ENCODE measurements around the gene SP6.

Gene SP6

DNA sequence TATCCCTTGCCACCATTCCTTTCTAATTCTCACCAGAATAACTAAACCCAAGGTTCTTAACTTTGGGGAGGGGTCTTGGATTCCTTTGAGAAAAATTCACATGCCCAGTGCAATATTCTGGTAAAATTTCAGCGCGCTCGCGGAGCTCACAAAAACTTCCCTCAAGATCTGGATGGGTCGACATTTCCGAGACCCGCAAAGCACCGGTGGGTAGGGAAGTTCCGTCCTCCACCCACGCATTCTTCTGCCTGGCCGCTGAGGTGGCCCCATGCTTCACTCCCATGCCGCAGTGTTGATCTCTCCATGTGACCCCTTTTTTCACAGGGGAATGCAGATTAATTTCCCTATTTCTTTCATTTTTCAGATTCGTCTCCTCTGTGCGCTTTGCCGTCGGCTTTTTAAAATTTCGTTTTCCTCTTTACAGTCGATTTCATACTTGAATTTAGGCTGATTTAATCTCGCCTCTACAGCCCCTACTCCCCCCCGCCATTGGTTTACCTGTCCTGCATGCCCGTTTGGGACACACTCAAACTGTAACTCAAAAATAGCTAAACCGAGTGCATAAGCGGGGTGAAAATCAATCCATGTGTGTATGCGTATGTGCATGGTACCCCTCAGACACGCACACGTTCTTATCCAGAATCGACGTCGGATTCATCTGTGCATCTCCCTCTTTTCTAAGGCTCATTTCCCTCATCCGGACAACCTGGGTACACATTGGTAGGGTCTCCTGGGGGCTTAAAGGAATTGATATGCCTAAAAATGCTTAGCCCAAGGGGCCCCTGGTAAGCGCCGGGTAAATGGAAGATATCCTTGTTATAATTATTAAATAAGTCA is 1.4 kb upstream of the SP6 start:
- DNase-seq, result no peak

GRCh38 chr17:47851764-47852112 is 775 bp upstream of the SP6 start:
- no peak for DNase-seq

DNA sequence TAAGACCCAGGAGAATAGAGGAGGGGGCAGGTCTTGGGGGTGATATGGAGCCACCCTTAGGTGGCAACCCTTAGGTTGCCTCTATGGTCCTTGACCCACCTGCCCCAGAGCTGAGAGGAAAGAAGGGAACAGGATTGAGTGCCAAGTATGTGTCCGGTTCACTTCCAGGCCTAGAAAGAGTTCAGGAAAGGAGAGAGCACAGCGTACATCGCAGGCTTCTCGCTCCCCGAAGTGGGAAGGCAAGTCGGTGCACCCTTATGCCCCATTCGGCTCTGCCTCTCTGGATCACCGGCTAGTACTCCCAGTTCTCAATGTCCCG is 631 bp downstream of the SP6 start:
- no peak for DNase-seq

- DNase-seq, result no peak
Measured at GRCh38 chr17:47848198-47848513, 2.8 kb downstream of the SP6 start.

DNA sequence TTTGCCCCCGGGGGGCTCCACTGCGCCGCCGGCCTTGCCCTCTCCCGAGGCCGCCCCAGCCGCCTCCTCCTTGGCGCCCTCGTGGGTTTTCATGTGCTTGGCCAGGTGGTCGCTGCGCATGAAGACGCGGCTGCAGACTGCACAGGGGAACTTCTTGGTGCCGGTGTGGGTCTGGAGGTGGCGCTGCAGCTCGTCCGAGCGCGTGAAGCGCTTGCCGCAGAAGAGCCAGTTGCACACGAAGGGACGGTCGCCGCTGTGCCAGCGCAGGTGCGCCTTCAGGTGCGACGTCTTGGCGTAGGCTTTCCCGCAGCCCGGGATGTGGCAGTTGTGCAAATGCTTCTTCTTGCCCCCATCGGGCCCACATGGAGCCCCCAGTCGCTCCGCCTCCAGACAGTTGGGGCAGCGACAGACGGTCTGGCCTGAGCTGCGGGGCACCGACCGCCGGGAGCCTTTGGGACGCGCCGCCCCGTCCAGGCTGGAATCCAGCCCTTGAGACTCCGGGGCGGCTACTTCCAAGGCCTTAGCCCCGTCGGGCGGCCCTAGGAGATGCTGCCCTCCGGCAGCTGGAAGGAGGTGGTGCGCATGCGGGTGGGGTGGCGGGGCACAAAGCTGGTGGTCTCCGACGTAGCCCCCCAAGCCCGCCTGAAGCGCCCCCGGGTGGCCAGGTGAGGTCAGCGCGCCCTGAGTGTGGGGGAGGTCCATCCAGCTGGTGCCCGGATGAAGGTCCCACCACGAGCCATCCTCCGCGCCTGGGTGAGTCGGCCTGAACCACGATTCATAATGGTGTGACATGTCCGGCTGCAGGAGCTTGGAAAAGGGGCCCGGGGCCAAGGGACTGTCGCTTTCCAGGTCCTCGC is 3.4 kb downstream of the SP6 start:
- no peak for DNase-seq

DNA sequence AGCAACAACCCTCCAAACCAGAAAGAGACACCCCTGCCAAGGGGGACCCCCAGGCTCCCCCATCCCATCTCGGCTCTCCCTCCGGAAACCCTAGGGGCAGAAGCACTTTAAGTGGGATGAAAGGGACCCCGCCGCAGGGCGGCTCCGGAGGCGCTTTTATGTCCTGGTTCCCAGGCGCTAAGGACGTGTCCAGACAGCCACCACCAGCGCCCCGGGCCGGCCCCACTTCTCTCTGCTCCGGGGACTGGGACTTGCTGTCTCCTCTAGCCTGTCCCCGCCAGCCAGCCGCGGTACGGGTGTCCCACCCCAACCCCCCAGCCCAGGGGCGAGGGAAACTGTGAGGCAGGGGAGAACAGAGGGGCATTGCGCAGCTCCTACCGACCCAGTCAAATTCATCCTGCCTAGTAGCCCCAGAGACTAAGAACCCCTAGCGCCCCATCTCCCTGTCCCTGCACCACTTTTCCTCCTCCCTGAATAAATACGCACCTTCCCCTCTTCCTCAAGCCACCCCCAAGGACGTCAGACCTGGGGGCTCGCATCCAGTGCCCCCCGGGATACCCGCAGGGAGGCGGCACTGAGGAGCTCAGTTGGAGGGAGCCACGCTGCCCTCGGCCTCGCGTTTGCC is 4.1 kb downstream of the SP6 start:
- DNase-seq, result no peak

- no peak for DNase-seq
Measured at GRCh38 chr17:47845716-47846075, 5.3 kb downstream of the SP6 start.

GRCh38 chr17:47844814-47845715 is 5.9 kb downstream of the SP6 start:
- DNase-seq, result no peak

- DNase-seq, result no peak
Measured at GRCh38 chr17:47844227-47844626, 6.7 kb downstream of the SP6 start.

DNA sequence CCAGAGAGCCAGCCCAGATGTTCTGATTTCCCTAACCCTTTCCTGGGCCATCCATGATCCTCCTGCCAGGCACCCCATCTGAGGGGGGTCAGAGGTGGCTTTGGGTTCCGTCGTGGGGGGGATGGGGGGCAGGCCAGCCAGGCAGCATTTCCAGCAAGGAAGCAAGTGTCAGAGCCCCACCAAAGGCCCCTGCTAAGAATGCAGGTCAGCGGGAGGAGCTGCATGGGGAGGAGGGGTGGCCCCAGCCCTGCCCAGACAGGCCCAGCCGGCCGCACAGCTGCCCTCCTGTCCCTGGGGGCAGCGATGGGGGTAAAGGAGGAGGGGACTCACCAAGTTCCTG is 7.6 kb downstream of the SP6 start:
- no peak for DNase-seq

- no peak for DNase-seq
Measured at GRCh38 chr17:47841488-47842291, 9.3 kb downstream of the SP6 start.

DNA sequence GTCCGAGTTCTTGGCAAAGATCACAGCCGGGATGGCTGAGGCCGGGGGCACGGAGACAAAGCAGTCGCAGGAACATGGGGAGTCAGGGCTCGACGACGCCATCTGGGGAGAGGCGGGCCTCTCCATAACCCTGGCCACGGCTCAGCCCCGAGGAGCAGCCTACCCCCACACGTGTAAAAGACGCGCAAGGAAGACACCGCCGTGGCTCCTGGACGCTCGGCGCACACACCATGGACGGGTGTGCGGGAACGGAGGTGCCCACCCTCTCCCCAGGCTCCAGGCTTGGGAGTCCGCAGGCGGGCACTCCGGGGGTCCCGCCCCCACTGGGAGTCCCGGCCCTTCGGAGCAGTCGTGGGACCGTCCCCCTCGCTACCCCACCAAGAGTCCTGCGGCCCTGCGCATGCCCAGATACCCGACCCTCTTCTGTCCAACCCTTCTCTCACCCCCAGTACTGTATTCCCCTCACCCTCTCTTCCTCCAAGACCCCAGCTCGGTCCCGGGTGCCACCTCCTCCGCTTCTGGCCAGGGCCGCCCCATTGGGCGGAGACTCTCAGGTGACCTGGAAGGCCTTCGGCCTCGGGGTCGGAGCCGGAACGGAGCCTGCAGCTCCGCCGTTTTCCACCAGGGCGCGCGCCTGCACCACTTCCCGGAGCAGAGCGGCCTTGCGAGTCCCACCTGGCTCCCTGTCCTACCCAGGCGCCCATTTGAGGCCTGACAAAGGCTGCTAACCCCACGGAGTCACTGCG is 10.0 kb downstream of the SP6 start, which contains the start of gene SCRN2:
TSS of gene SCRN2 (minus strand) at position 532 of the 746 bp plus-strand sequence. CDS start at position 102, 430 bp downstream.
- DNase-seq, result peak; percentile 88

GRCh38 chr17:47840001-47840741 is 10.8 kb downstream of the SP6 start:
- no peak for DNase-seq

- DNase-seq, result no peak
Measured at GRCh38 chr17:47839071-47839470, 11.9 kb downstream of the SP6 start.

GRCh38 chr17:47838636-47839035 is 12.3 kb downstream of the SP6 start:
- no peak for DNase-seq

DNA sequence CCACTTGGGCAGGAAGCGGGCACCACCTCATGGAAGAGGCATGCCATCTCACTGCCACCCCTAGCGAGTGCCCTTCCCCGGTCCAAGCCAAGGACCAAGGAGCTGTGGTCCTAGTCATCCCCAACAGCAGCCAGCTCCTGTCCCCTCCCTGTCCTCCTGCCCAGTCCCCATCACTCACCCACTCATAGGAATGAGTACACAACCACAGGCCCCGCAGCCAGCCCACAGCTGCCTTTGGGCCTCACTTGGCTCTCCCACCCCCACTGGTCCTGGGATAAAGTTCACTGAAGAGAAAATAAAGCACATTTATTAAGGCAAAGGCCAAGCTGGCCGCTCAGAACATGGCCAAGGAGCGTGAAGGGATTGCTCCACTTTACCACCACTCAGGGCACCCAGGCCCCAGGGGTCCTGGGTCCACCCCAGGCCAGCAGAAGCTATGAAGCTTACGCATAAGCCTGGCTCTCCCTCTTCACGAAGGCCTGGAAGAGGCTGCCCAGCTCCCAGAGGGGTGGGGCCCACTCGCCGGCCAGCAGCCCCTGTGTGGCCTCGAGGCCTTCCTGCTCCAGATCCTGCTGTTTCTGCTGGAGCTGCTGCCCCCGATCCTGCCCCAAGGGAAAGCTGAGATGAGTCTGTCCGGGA is 13.4 kb downstream of the SP6 start:
- no peak for DNase-seq

DNA sequence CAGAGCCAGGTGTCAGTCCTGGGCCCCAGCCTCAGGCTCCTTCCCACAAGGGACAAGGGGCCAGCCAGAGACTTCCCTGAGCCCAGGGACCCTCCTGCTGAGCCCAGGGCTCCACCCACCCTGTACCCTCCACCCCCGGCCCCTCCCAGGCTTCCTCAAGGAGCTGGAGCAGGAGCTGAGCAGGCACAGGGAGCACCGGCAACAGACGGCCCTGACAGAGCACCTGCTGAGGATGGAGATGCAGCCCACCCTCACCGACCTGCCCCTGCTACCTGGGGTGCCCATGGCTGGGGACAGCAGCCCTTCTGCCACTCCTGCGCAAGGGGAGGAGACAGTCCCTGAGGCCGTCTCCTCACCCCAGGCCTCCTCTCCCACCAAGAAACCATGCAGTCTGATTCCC is 14.4 kb downstream of the SP6 start:
- DNase-seq, result no peak

- no peak for DNase-seq
Measured at GRCh38 chr17:47834756-47835155, 16.2 kb downstream of the SP6 start.

- no peak for DNase-seq
Measured at GRCh38 chr17:47831934-47832327, 19.0 kb downstream of the SP6 start.
